Fibroblast of skin of right quadriceps (primary cell): ENCODE data around the gene AWAT1.
"Not testable (repeated sequence)": the region's sequence is repeated elsewhere in the genome, so short reads cannot be mapped to it uniquely, and the experiment has no call there.

Source experiments
- DNase-seq: peaks from one replicate; pipeline ENCODE4 v3.0.0-alpha.2; 2013

The AWAT1 gene

GRCh38 chrX:70234355-70234754 lies at the start of gene AWAT1:
Gene AWAT1, plus strand, starts transcription at chrX:70234655. Its CDS starts 41 bp downstream, at chrX:70234696.
- DNase-seq = no peak

GRCh38 chrX:70190225-70190624 lies 44.2 kb upstream of the AWAT1 start:
- DNase-seq = no peak

- DNase-seq = peak; percentile 32
Measured at GRCh38 chrX:70196961-70197720, 37.3 kb upstream of the AWAT1 start.

GRCh38 chrX:70201732-70202131 lies 32.7 kb upstream of the AWAT1 start:
- no peak for DNase-seq

- no peak for DNase-seq
Measured at GRCh38 chrX:70208479-70208878, 26.0 kb upstream of the AWAT1 start.

- DNase-seq = not testable (repeated sequence)
Measured at GRCh38 chrX:70209570-70209969, 24.9 kb upstream of the AWAT1 start.

GRCh38 chrX:70219938-70220764 lies 14.3 kb upstream of the AWAT1 start:
- DNase-seq = no peak

GRCh38 chrX:70226048-70226447 lies 8.4 kb upstream of the AWAT1 start:
- no peak for DNase-seq

- DNase-seq = no peak
Measured at GRCh38 chrX:70226687-70227086, 7.8 kb upstream of the AWAT1 start.

- DNase-seq = no peak
Measured at GRCh38 chrX:70231666-70232065, 2.8 kb upstream of the AWAT1 start.

- DNase-seq = no peak
Measured at GRCh38 chrX:70240751-70241150, 6.3 kb downstream of the AWAT1 start.

GRCh38 chrX:70241501-70241900 lies 7.0 kb downstream of the AWAT1 start:
- no peak for DNase-seq

GRCh38 chrX:70243601-70244000 lies 9.1 kb downstream of the AWAT1 start:
- DNase-seq = not testable (repeated sequence)

GRCh38 chrX:70244881-70245280 lies 10.4 kb downstream of the AWAT1 start:
- no peak for DNase-seq

GRCh38 chrX:70247252-70247651 lies 12.8 kb downstream of the AWAT1 start:
- no peak for DNase-seq

- DNase-seq = no peak
Measured at GRCh38 chrX:70252491-70252890, 18.0 kb downstream of the AWAT1 start.

GRCh38 chrX:70253377-70254062 lies 19.1 kb downstream of the AWAT1 start:
- peak; percentile 1 for DNase-seq

GRCh38 chrX:70254063-70254400 lies 19.6 kb downstream of the AWAT1 start:
- DNase-seq = no peak

- DNase-seq = no peak
Measured at GRCh38 chrX:70254909-70255308, 20.5 kb downstream of the AWAT1 start.

GRCh38 chrX:70255452-70255851 lies 21.0 kb downstream of the AWAT1 start:
- no peak for DNase-seq

GRCh38 chrX:70257423-70258288 lies 23.2 kb downstream of the AWAT1 start:
- DNase-seq = no peak

GRCh38 chrX:70260104-70260503 lies 25.6 kb downstream of the AWAT1 start, which contains the start of gene P2RY4:
Gene P2RY4, minus strand, starts transcription at chrX:70260204. Its CDS starts 580 bp downstream, at chrX:70259624.
- no peak for DNase-seq
